PC-3 (cell line): Measurements from ENCODE around the gene SLAMF6. TPM values are rescaled to one million over a fixed set of nuclear protein-coding genes. Genes with fewer than 3 reads are reported as not detected.

Experiments used
- ATAC-seq: fragments of 200-7000 bp; cut with Tn5 transposase; 2 replicates; pipeline ENCODE4 v1.9.1; 2020; ENCODE audit warnings: mild to moderate bottlenecking, moderate library complexity
- Bru-seq: library from RNA; stranded (reverse); fragments of 400-500 nt; gene quantifications from one replicate; lab custom pipeline; 2021; lab: Mats Ljungman, UMichigan
- BruChase-seq, 2 experiments: library from RNA; stranded (reverse); fragments of 400-500 nt; gene quantifications; one replicate each; lab custom pipeline; 2021; lab: Mats Ljungman, UMichigan
- BruUV-seq: library from RNA; stranded (reverse); fragments of 400-500 nt; replicated peaks from 2 replicates; lab custom pipeline; 2021; lab: Mats Ljungman, UMichigan
- CTCF ChIA-PET: fragments of 300-600 bp; sonication (Branson Sonifier 250); formaldehyde crosslinking; loops from one replicate; lab custom pipeline; 2022; ENCODE audit warnings: antibody characterized with exemption; lab: Charles Lee
- POLR2A ChIA-PET: fragments of 300-600 bp; sonication (Branson Sonifier 250); formaldehyde crosslinking; loops from one replicate; lab custom pipeline; 2022; ENCODE audit warnings: antibody characterized with exemption; ENCODE audit not compliant: unreplicated experiment; lab: Charles Lee
- DNase-seq: peaks from one replicate; pipeline ENCODE4 v3.0.0-alpha.2; 2015
- H2AFZ ChIP-seq: fragments of 300-600 bp; sonication (generic); 2 replicates; pipeline ENCODE4 v1.6.0; 2016; ENCODE audit warnings: antibody characterized with exemption, low read length
- H3F3A ChIP-seq: fragments of 300-600 bp; sonication (generic); one replicate; pipeline ENCODE4 v1.6.0; 2017; ENCODE audit warnings: antibody characterized with exemption, low read length, control low read depth, mild to moderate bottlenecking; ENCODE audit not compliant: unreplicated experiment
- H3K27ac ChIP-seq: fragments of 300-600 bp; sonication (generic); 2 replicates; pipeline ENCODE4 v1.5.1; 2016; ENCODE audit warnings: mild to moderate bottlenecking, low read length
- H3K27me3 ChIP-seq: fragments of 300-600 bp; sonication (generic); 2 replicates; pipeline ENCODE4 v1.6.1; 2016; ENCODE audit warnings: low read length, mixed read lengths
- H3K36me3 ChIP-seq: fragments of 300-600 bp; sonication (generic); 2 replicates; pipeline ENCODE4 v1.6.1; 2016; ENCODE audit warnings: low read depth, mixed run types, low read length, mixed read lengths
- H3K4me1 ChIP-seq: fragments of 300-600 bp; sonication (generic); 2 replicates; pipeline ENCODE4 v1.5.1; 2016; ENCODE audit warnings: low read length; ENCODE audit not compliant: insufficient read depth
- H3K4me2 ChIP-seq: fragments of 300-600 bp; sonication (generic); 2 replicates; pipeline ENCODE4 v1.6.0; 2016; ENCODE audit warnings: low read length
- H3K4me3 ChIP-seq: fragments of 300-600 bp; sonication (generic); 2 replicates; pipeline ENCODE4 v1.5.1; 2016; ENCODE audit warnings: mild to moderate bottlenecking, low read length, mixed read lengths
- H3K79me2 ChIP-seq: fragments of 300-600 bp; sonication (generic); 2 replicates; pipeline ENCODE4 v1.6.1; 2017; ENCODE audit warnings: low read length, mixed read lengths
- H3K9ac ChIP-seq: fragments of 300-600 bp; sonication (generic); 2 replicates; pipeline ENCODE4 v1.6.0; 2016; ENCODE audit warnings: mild to moderate bottlenecking, low read length
- H3K9me2 ChIP-seq: fragments of 300-600 bp; sonication (generic); replicated peaks from 2 replicates; pipeline ENCODE4 v1.6.1; 2016; ENCODE audit warnings: mixed run types, low read length, mixed read lengths
- H3K9me3 ChIP-seq: fragments of 300-600 bp; sonication (generic); 2 replicates; pipeline ENCODE4 v1.6.1; 2016; ENCODE audit warnings: low read length, mixed read lengths
- H4K20me1 ChIP-seq: fragments of 300-600 bp; sonication (generic); 2 replicates; pipeline ENCODE4 v1.6.1; 2016; ENCODE audit warnings: low read length, mixed read lengths
- CTCF ChIP-seq: fragments of 300-600 bp; sonication (generic); conservative IDR thresholded peaks from 2 replicates; pipeline ENCODE4 v1.5.1; 2017; ENCODE audit warnings: antibody characterized with exemption, low read depth, mild to moderate bottlenecking, low read length
- EZH2 ChIP-seq: fragments of 300-600 bp; sonication (generic); IDR thresholded peaks from one replicate; pipeline ENCODE4 v1.6.1; 2017; ENCODE audit warnings: antibody characterized with exemption, mild to moderate bottlenecking, low read length; ENCODE audit not compliant: unreplicated experiment
- EZH2phosphoT487 ChIP-seq: fragments of 300-600 bp; sonication (generic); IDR thresholded peaks from 2 replicates; pipeline ENCODE4 v1.6.1; 2018; ENCODE audit warnings: mild to moderate bottlenecking, antibody characterized with exemption, low read length, borderline replicate concordance
- intact Hi-C: fragments of 100-400 bp; cut with micrococcal nuclease; formaldehyde crosslinking; loops from 2 replicates; pipeline ENCODE4 v1.9.0; 2023
- long read RNA-seq: library from polyadenylated mRNA; unstranded; transcript quantifications from one replicate; pipeline ENCODE4 v2.0.0, GENCODE V29; 2021; ENCODE audit not compliant: unreplicated experiment
- total RNA-seq: library from RNA; depleted of rRNA; stranded (reverse); fragments of >200 nt; gene quantifications from 2 replicates; pipeline ENCODE4 v1.2.3, GENCODE V29; 2014; rRNA removed

SLAMF6 gene
- total RNA-seq: not detected in 2 replicates
- not detected for Bru-seq, nascent RNA
- BruChase-seq, experiment 1, labeled RNA remaining after a 6-hour chase: not detected
- BruChase-seq, experiment 2, labeled RNA remaining after a 2-hour chase: not detected
- long read RNA-seq: 0 reads

- ATAC-seq (no peak), DNase-seq (no peak)
- Histone ChIP-seq H3K9me3 (no peaks in the 10 kb centered on the region), H3K9me2 (no peaks in the 10 kb centered on the region), H3K4me2 (no peak within 1 kb of the TSS), H3K79me2 (no peaks in the 10 kb centered on the region), H3F3A (no peaks in the 10 kb centered on the region), H3K9ac (no peak within 1 kb of the TSS), H4K20me1 (no peaks in the 10 kb centered on the region), H3K4me3 (no peak within 1 kb of the TSS), H3K27me3 (no peaks in the 10 kb centered on the region; the same call in 1 of the 2 replicates), H2AFZ (no peak within 1 kb of the TSS), H3K36me3 (no peaks in the 10 kb centered on the region), H3K4me1 (no peaks in the 10 kb centered on the region; the same call in 1 of the 2 replicates), H3K27ac (no peak within 1 kb of the TSS)
- intact Hi-C loops: no loop called here
- no TSS peak for BruUV-seq
- TF ChIP-seq EZH2: no peak
- TF ChIP-seq CTCF: no peak
- TF ChIP-seq EZH2phosphoT487: no peak
- POLR2A ChIA-PET: no interaction called here
- CTCF ChIA-PET: no interaction called here
Observed at GRCh38 chr1:160522622-160523345, at the start of gene SLAMF6. SLAMF6 (minus strand) TSS chr1:160523255; CDS start chr1:160523192, 63 bp downstream.

- no peak overlapping the region for H3K9ac ChIP-seq
- no peak overlapping the region for H2AFZ ChIP-seq
- H3K27ac ChIP-seq: no peak overlapping the region
- H4K20me1 ChIP-seq: no peaks in the 10 kb centered on the region
- BruUV-seq: no TSS peak
- CTCF ChIA-PET: no interaction called here
- H3K4me2 ChIP-seq: no peak overlapping the region
- peaks cover 65% of the 10 kb centered on the region for H3K27me3 ChIP-seq
- H3K9me2 ChIP-seq: no peaks in the 10 kb centered on the region
- H3K36me3 ChIP-seq: no peaks in the 10 kb centered on the region
- no peaks in the 10 kb centered on the region for H3K79me2 ChIP-seq
- H3K4me3 ChIP-seq: no peak overlapping the region
- no peaks in the 10 kb centered on the region for H3K9me3 ChIP-seq
- TF ChIP-seq CTCF: no peak
- TF ChIP-seq EZH2: no peak
- no peak for TF ChIP-seq EZH2phosphoT487
- DNase-seq (no peak), ATAC-seq (no peak)
- intact Hi-C loops: no loop called here
- H3F3A ChIP-seq: no peaks in the 10 kb centered on the region
- no peaks in the 10 kb centered on the region for H3K4me1 ChIP-seq
- POLR2A ChIA-PET: no interaction called here
Observed at GRCh38 chr1:160570840-160571239, 47.8 kb upstream of the SLAMF6 start.

- intact Hi-C loops: no loop called here
- CTCF ChIA-PET: no interaction called here
- Histone ChIP-seq H3K9ac (no peak overlapping the region), H4K20me1 (no peaks in the 10 kb centered on the region), H3K9me2 (no peaks in the 10 kb centered on the region), H3K27ac (no peak overlapping the region), H2AFZ (no peak overlapping the region), H3K4me2 (no peak overlapping the region), H3K9me3 (no peaks in the 10 kb centered on the region), H3K27me3 (peaks cover 75% of the 10 kb centered on the region), H3K4me1 (no peaks in the 10 kb centered on the region), H3K36me3 (no peaks in the 10 kb centered on the region), H3F3A (no peaks in the 10 kb centered on the region), H3K4me3 (no peak overlapping the region), H3K79me2 (no peaks in the 10 kb centered on the region)
- BruUV-seq: no TSS peak
- no peak for TF ChIP-seq EZH2phosphoT487
- TF ChIP-seq CTCF: no peak
- no peak for TF ChIP-seq EZH2
- DNase-seq: no peak
- ATAC-seq: no peak
- POLR2A ChIA-PET: interaction anchor here (0.6 kb wide), 1 partner anchor 8 kb away, joined by 6 read pairs; no protein-coding TSS in a partner anchor
Observed at GRCh38 chr1:160569806-160570205, 46.8 kb upstream of the SLAMF6 start.
